ENCODE measurements around the gene MAPKAPK2.

Gene MAPKAPK2

GRCh38 chr1:206783506-206783905 is 98.8 kb downstream of the MAPKAPK2 start:
- DNase-seq = no peak
